Activated naive CD8-positive, alpha-beta T cell treated with anti-CD3 and anti-CD28 coated beads, Interleukin-2, amount 50 U/mL, for 24 hours (primary cell): ENCODE results near the gene TRIM54.

Source experiments
- ATAC-seq: fragments of 150-1000 bp; cut with Tn5 transposase; one replicate; pipeline ENCODE4 v1.10.0; 2021
- DNase-seq: peaks from one replicate; pipeline ENCODE4 v3.0.0; 2021
- H3K27ac Mint-ChIP-seq: one replicate; pipeline ENCODE4 v1.8.0; 2021; ENCODE audit warnings: mild to moderate bottlenecking, mixed read lengths
- H3K27me3 Mint-ChIP-seq: one replicate; pipeline ENCODE4 v1.8.0; 2021; ENCODE audit warnings: mixed read lengths
- H3K36me3 Mint-ChIP-seq: one replicate; pipeline ENCODE4 v1.8.0; 2021; ENCODE audit warnings: low read depth, mixed read lengths
- H3K4me1 Mint-ChIP-seq: one replicate; pipeline ENCODE4 v1.8.0; 2021; ENCODE audit warnings: mixed read lengths
- H3K4me3 Mint-ChIP-seq: one replicate; pipeline ENCODE4 v1.8.0; 2021; ENCODE audit warnings: mild to moderate bottlenecking, moderate library complexity, mixed read lengths
- H3K9me3 Mint-ChIP-seq: one replicate; pipeline ENCODE4 v1.8.0; 2021; ENCODE audit warnings: mixed read lengths

Gene TRIM54

DNA sequence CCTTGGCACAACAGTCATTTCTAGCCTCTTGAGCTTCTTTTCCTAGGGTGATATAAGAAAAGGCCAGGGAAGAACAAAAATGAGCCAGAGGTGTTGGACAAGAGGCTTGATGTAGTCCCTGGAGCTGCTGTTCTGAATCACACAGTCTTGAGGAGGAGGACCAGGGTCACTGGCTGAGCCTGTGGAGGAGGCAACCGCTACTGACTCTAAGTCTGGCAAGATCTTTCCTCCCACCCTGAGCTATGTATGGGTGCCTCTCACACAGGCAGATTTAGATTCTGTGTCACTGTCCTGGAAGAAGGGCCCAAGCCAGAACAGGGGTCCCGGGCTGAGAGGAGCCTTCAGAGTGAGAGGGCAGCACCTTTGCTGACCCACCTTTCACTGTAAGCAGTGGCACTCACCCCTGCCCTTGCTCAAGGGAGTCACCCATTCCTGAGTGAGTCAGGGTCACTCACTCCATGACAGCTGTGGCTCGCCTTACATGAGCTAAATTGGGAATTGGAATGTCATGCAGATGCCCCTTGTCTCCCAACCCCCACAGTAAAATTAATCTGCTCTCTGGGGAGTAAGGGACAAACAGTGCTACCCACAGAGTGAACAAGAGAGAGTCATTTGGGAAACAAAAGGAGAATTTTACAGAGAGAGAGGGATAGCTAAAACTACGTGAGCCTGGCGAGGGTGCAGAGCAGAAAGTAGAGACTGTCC lies at the start of gene TRIM54:
TSS of gene TRIM54 (plus strand) at position 575 of the 705 bp plus-strand sequence. CDS start 303 bp downstream, outside the sequence.
- Mint-ChIP-seq H3K9me3 (no peaks in the 10 kb centered on the region), H3K4me3 (no peak within 1 kb of the TSS), H3K36me3 (no peaks in the 10 kb centered on the region), H3K27me3 (peaks cover 22% of the 10 kb centered on the region), H3K4me1 (peaks cover 3% of the 10 kb centered on the region), H3K27ac (no peak within 1 kb of the TSS)
- ATAC-seq (no peak), DNase-seq (no peak)

DNA sequence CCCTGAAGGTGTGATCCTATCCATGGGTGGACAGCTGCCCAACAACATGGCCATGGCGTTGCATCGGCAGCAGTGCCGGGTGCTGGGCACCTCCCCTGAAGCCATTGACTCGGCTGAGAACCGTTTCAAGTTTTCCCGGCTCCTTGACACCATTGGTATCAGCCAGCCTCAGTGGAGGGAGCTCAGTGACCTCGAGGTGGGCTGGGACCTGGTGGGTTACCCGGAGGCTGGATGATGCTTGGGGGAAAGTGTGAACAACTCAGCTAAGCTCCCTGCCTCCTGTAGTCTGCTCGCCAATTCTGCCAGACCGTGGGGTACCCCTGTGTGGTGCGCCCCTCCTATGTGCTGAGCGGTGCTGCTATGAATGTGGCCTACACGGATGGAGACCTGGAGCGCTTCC lies 48.9 kb upstream of the TRIM54 start:
- no peaks in the 10 kb centered on the region for H3K27me3 Mint-ChIP-seq
- H3K4me3 Mint-ChIP-seq: no peak overlapping the region
- H3K27ac Mint-ChIP-seq: no peak overlapping the region
- no peak for DNase-seq
- ATAC-seq: no peak
- H3K36me3 Mint-ChIP-seq: peaks cover 78% of the 10 kb centered on the region
- H3K9me3 Mint-ChIP-seq: no peaks in the 10 kb centered on the region
- H3K4me1 Mint-ChIP-seq: no peaks in the 10 kb centered on the region

GRCh38 chr2:27236136-27236535 lies 46.1 kb upstream of the TRIM54 start:
- Mint-ChIP-seq H3K9me3 (no peaks in the 10 kb centered on the region), H3K27ac (no peak overlapping the region), H3K27me3 (no peaks in the 10 kb centered on the region), H3K4me1 (no peaks in the 10 kb centered on the region), H3K36me3 (peaks cover 69% of the 10 kb centered on the region), H3K4me3 (no peak overlapping the region)
- ATAC-seq (no peak), DNase-seq (no peak)

- no peaks in the 10 kb centered on the region for H3K27me3 Mint-ChIP-seq
- no peaks in the 10 kb centered on the region for H3K4me1 Mint-ChIP-seq
- ATAC-seq (no peak), DNase-seq (no peak)
- H3K9me3 Mint-ChIP-seq: no peaks in the 10 kb centered on the region
- no peak overlapping the region for H3K27ac Mint-ChIP-seq
- peaks cover 69% of the 10 kb centered on the region for H3K36me3 Mint-ChIP-seq
- no peak overlapping the region for H3K4me3 Mint-ChIP-seq
These were observed 45.6 kb upstream of the TRIM54 start for GRCh38 chr2:27236626-27237025.

DNA sequence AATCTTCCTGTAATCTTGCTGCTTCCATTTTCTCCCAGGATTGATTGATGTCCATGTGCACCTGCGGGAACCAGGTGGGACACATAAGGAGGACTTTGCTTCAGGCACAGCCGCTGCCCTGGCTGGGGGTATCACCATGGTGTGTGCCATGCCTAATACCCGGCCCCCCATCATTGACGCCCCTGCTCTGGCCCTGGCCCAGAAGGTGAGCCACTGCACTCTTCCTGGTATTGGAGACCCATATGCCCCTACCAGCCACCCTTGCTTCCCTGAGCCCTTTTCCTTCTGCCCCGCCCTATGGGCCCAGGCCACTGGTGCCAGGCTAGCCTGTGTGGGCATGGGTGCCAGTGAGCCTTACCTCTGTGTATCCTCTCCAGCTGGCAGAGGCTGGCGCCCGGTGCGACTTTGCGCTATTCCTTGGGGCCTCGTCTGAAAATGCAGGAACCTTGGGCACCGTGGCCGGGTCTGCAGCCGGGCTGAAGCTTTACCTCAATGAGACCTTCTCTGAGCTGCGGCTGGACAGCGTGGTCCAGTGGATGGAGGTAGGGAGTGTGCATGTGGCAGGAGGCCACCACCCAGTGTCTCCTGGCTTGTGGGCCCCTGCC lies 44.8 kb upstream of the TRIM54 start:
- H3K27ac Mint-ChIP-seq: no peak overlapping the region
- no peak overlapping the region for H3K4me3 Mint-ChIP-seq
- H3K4me1 Mint-ChIP-seq: no peaks in the 10 kb centered on the region
- H3K9me3 Mint-ChIP-seq: no peaks in the 10 kb centered on the region
- no peaks in the 10 kb centered on the region for H3K27me3 Mint-ChIP-seq
- no peak for ATAC-seq
- peaks cover 67% of the 10 kb centered on the region for H3K36me3 Mint-ChIP-seq
- DNase-seq: no peak

- peaks cover 60% of the 10 kb centered on the region for H3K36me3 Mint-ChIP-seq
- ATAC-seq (no peak), DNase-seq (no peak)
- no peaks in the 10 kb centered on the region for H3K27me3 Mint-ChIP-seq
- H3K4me3 Mint-ChIP-seq: no peak overlapping the region
- no peaks in the 10 kb centered on the region for H3K4me1 Mint-ChIP-seq
- no peaks in the 10 kb centered on the region for H3K9me3 Mint-ChIP-seq
- no peak overlapping the region for H3K27ac Mint-ChIP-seq
These were observed 43.3 kb upstream of the TRIM54 start for GRCh38 chr2:27238976-27239375.

DNA sequence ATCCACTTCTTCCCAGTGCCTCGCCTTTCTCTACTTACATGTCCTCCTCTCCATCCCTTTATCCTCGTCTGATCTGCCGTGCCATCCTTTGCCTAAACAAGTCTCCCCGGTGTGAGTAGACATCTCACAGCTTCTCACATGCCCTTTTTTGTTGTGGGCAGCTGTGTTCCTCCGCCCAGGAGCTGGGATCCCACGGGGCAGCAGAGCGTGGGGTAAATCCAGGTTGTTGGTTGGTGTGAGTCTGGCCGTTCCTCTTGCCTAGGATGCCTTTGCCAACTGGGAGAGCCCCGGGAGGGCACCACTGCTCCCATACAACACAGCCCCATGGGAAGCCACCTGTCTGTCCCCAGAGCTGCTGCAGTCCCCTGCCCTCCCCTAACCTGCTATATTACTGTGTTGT lies 41.8 kb upstream of the TRIM54 start:
- Mint-ChIP-seq H3K27me3 (no peaks in the 10 kb centered on the region), H3K4me1 (no peaks in the 10 kb centered on the region), H3K27ac (no peak overlapping the region), H3K36me3 (peaks cover 54% of the 10 kb centered on the region), H3K9me3 (no peaks in the 10 kb centered on the region), H3K4me3 (no peak overlapping the region)
- DNase-seq (no peak), ATAC-seq (no peak)

GRCh38 chr2:27241761-27242613 lies 40.2 kb upstream of the TRIM54 start:
- H3K9me3 Mint-ChIP-seq: no peaks in the 10 kb centered on the region
- no peaks in the 10 kb centered on the region for H3K4me1 Mint-ChIP-seq
- no peaks in the 10 kb centered on the region for H3K27me3 Mint-ChIP-seq
- no peak overlapping the region for H3K27ac Mint-ChIP-seq
- no peak for ATAC-seq
- H3K36me3 Mint-ChIP-seq: peaks cover 41% of the 10 kb centered on the region
- H3K4me3 Mint-ChIP-seq: no peak overlapping the region
- DNase-seq: no peak

- H3K27ac Mint-ChIP-seq: no peak overlapping the region
- no peaks in the 10 kb centered on the region for H3K9me3 Mint-ChIP-seq
- no peaks in the 10 kb centered on the region for H3K27me3 Mint-ChIP-seq
- ATAC-seq (no peak), DNase-seq (no peak)
- H3K4me3 Mint-ChIP-seq: no peak overlapping the region
- peaks cover 36% of the 10 kb centered on the region for H3K36me3 Mint-ChIP-seq
- no peaks in the 10 kb centered on the region for H3K4me1 Mint-ChIP-seq
These were observed 39.6 kb upstream of the TRIM54 start for GRCh38 chr2:27242614-27242951.

GRCh38 chr2:27243391-27244130 lies 38.7 kb upstream of the TRIM54 start:
- DNase-seq (no peak), ATAC-seq (no peak)
- no peak overlapping the region for H3K27ac Mint-ChIP-seq
- H3K27me3 Mint-ChIP-seq: no peaks in the 10 kb centered on the region
- no peaks in the 10 kb centered on the region for H3K9me3 Mint-ChIP-seq
- H3K4me1 Mint-ChIP-seq: no peaks in the 10 kb centered on the region
- peaks cover 28% of the 10 kb centered on the region for H3K36me3 Mint-ChIP-seq
- H3K4me3 Mint-ChIP-seq: no peak overlapping the region

GRCh38 chr2:27245116-27245515 lies 37.1 kb upstream of the TRIM54 start:
- Mint-ChIP-seq H3K36me3 (peaks cover 25% of the 10 kb centered on the region), H3K27me3 (no peaks in the 10 kb centered on the region), H3K9me3 (no peaks in the 10 kb centered on the region), H3K4me1 (no peaks in the 10 kb centered on the region), H3K27ac (no peak overlapping the region), H3K4me3 (no peak overlapping the region)
- DNase-seq: no peak
- no peak for ATAC-seq

GRCh38 chr2:27245626-27246025 lies 36.6 kb upstream of the TRIM54 start:
- Mint-ChIP-seq H3K4me1 (peaks cover 1% of the 10 kb centered on the region), H3K27me3 (no peaks in the 10 kb centered on the region), H3K27ac (no peak overlapping the region), H3K9me3 (no peaks in the 10 kb centered on the region), H3K36me3 (peaks cover 21% of the 10 kb centered on the region), H3K4me3 (no peak overlapping the region)
- DNase-seq: no peak
- ATAC-seq: no peak

DNA sequence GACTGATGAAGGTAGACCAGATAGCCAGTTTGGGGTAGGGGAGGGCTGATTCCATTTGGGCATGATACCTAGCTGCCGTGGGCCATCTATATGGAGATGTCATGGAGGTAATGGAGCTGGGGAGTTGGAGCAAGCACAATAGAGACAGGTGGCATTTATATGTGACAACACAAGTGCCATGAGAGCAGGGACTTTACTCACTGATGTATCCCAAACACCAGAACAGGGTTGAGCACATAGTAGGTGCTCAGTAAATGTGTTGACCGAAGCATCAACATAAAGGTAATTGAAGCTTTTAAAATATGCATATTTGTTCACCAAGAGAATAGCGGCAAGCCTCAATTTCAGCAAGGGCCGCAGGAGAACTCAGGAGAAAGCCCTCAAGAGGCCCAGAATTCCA lies 34.3 kb upstream of the TRIM54 start:
- no peak for DNase-seq

DNA sequence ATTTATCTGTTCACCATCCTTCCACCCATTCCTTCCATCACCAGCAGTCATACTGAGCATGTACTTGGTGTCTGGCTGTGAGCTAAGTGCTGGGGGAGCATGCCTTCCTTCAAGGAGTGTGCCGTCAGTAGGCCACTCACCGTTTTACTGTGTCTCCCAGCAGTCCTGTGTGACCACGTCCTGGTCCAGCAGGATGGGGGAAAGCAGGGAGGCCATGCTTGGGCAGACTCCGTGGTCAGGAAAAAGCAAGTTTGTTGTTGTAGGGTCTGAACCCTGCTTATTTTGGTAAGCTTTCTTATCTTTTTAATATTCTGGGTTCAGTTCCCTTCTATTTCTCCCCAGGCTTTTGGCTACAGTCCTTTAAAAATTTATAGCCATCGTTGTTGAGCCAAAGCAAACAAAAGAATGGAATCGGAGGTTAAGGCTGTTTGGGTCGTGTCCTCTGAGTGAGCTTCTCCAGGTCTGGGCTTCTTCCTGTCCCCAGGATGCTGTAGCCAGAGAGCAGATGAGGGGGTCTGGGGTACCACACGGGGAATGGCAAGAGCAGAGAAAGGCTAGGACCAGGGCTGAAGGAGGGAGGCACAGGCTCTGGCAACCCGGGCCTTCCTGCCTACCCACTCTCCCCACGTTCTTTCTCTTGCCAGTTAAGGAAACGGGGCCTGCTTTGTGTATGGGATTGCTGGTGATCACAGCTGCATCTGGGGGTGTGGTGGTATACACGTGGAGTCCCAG lies 32.9 kb upstream of the TRIM54 start:
- H3K4me3 Mint-ChIP-seq: no peak overlapping the region
- H3K27me3 Mint-ChIP-seq: peaks cover 2% of the 10 kb centered on the region
- H3K36me3 Mint-ChIP-seq: peaks cover 3% of the 10 kb centered on the region
- ATAC-seq (peak; percentile 9), DNase-seq (no peak)
- H3K9me3 Mint-ChIP-seq: no peaks in the 10 kb centered on the region
- H3K27ac Mint-ChIP-seq: no peak overlapping the region
- H3K4me1 Mint-ChIP-seq: peaks cover 1% of the 10 kb centered on the region

More for the DNA sequence above, 34.3 kb upstream of the TRIM54 start:
- ATAC-seq: no peak
- H3K27ac Mint-ChIP-seq: no peak overlapping the region
- H3K27me3 Mint-ChIP-seq: peaks cover 2% of the 10 kb centered on the region
- H3K4me1 Mint-ChIP-seq: peaks cover 1% of the 10 kb centered on the region
- no peak overlapping the region for H3K4me3 Mint-ChIP-seq
- H3K36me3 Mint-ChIP-seq: peaks cover 12% of the 10 kb centered on the region
- no peaks in the 10 kb centered on the region for H3K9me3 Mint-ChIP-seq
